ENCODE measurements around the gene NOTO.

DNA sequence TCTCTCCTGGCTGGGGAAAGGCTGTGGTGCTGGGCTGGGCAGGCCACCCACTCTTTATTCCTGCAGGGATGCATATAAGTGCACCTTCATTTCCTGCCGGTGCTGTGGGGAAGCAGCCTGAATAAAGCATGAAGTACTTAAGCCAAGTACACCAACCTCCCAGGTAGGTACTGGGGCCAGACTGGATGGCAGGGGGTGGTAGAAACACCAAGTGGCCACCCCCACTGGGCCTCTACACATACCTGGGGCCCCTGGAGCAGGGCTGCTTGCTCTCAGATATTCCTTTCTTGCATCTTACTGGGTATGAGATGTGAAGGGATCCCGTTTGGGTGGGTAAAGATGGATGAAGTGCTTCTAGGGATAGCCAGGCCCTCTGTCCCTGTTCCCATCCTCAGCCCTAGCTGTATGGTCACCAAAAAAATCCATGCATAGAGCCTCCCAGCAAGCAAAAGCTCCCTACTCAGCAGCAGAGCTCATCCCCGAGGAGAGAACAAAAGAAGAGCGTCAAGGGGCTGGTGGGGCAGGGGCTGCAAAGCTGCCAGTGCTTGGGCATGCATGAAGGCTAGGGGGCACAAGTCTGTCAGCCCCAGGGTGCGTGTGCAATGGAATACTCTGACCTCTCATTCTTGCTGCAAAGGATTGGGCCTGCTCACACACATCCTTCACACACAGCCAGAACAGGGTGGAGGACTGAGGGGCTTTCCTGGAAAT is 53.7 kb downstream of the NOTO start:
- no peak for TF ChIP-seq POLR2A (IDR thresholded peaks at IDR 0.05)
- TF ChIP-seq, protein P1, sequence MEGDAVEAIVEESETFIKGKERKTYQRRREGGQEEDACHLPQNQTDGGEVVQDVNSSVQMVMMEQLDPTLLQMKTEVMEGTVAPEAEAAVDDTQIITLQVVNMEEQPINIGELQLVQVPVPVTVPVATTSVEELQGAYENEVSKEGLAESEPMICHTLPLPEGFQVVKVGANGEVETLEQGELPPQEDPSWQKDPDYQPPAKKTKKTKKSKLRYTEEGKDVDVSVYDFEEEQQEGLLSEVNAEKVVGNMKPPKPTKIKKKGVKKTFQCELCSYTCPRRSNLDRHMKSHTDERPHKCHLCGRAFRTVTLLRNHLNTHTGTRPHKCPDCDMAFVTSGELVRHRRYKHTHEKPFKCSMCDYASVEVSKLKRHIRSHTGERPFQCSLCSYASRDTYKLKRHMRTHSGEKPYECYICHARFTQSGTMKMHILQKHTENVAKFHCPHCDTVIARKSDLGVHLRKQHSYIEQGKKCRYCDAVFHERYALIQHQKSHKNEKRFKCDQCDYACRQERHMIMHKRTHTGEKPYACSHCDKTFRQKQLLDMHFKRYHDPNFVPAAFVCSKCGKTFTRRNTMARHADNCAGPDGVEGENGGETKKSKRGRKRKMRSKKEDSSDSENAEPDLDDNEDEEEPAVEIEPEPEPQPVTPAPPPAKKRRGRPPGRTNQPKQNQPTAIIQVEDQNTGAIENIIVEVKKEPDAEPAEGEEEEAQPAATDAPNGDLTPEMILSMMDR (IDR thresholded peaks at IDR 0.05) = no peak
